ENCODE measurements around the gene EEIG1. TPM values are rescaled to one million over a fixed set of nuclear protein-coding genes. Genes with fewer than 3 reads are reported as not detected.

EEIG1 gene
- total RNA-seq, 1 experiment from 2014 or later = 176 TPM

GRCh38 chr9:128005923-128006322 is 25.1 kb upstream of the EEIG1 start:
- Histone ChIP-seq H3K27me3 (ENCODE audit: insufficient read depth, low read depth) (no peaks in the 10 kb centered on the region), H3K4me3 (no peak overlapping the region), H3K9me3 (ENCODE audit: insufficient read depth, low read depth) (no peaks in the 10 kb centered on the region), H4K20me1 (ENCODE audit: insufficient read depth) (no peaks in the 10 kb centered on the region), H3K27ac (peak overlapping the region; percentile 96), H3K4me1 (replicated peaks; ENCODE audit: insufficient read depth) (peaks cover 72% of the 10 kb centered on the region), H3K9me2 (ENCODE audit: insufficient read depth) (no peaks in the 10 kb centered on the region), H3K4me2 (peak overlapping the region; percentile 61; the same call in 1 of the 2 replicates), H3K79me2 (ENCODE audit: low read depth) (peaks cover 17% of the 10 kb centered on the region), H3K36me3 (ENCODE audit: low read depth) (no peaks in the 10 kb centered on the region), H2AFZ (no peak overlapping the region), H3F3A (ENCODE audit: insufficient read depth, low read depth) (peaks cover 51% of the 10 kb centered on the region)
- intact Hi-C loops (cut with micrococcal nuclease; ENCODE audit: unreplicated experiment) = loop anchor here (2.0 to 10.0 kb wide), 4 partner anchors 25 to 431 kb away; partner anchors contain the start of gene EEIG1
- no TSS peak for BruUV-seq (replicated peaks)
- ChIA-PET CTCF (interaction anchor here (1.1 kb wide), 1 partner anchor 62 kb away, joined by 4 read pairs; no protein-coding TSS in a partner anchor), POLR2A (ENCODE audit: unreplicated experiment) (interaction anchor here (0.6 to 0.9 kb wide), 4 partner anchors 24 to 62 kb away, joined by 3 to 17 read pairs (median 4); partner anchors contain the start of gene SLC25A25)
- no peak for TF ChIP-seq CTCF (conservative IDR thresholded peaks at IDR 0.05)
- no peak for TF ChIP-seq EZH2 (IDR thresholded peaks at IDR 0.05; ENCODE audit: low read depth)
- no peak for DNase-seq

GRCh38 chr9:128003966-128004604 is 23.3 kb upstream of the EEIG1 start:
- intact Hi-C loops (cut with micrococcal nuclease; ENCODE audit: unreplicated experiment) = loop anchor here (10.0 kb wide), 1 partner anchor 429 kb away; no protein-coding TSS in a partner anchor
- CTCF ChIA-PET = interaction anchor here (0.5 kb wide), 1 partner anchor 49 kb away, joined by 9 read pairs; no protein-coding TSS in a partner anchor

GRCh38 chr9:128002959-128003358 is 22.2 kb upstream of the EEIG1 start:
- H3K27ac ChIP-seq = peak overlapping the region; percentile 99
- no TSS peak for BruUV-seq (replicated peaks)
- H3K4me3 ChIP-seq = no peak overlapping the region; the same call in 1 of the 2 replicates
- H3K36me3 ChIP-seq (ENCODE audit: low read depth) = no peaks in the 10 kb centered on the region
- no peaks in the 10 kb centered on the region for H3K9me3 ChIP-seq (ENCODE audit: insufficient read depth, low read depth)
- ChIA-PET POLR2A (ENCODE audit: unreplicated experiment) (interaction anchor here (0.6 kb wide), 2 partner anchors 22 to 408 kb away, joined by 4 to 7 read pairs; no protein-coding TSS in a partner anchor), CTCF (no interaction called here)
- H3K9me2 ChIP-seq (ENCODE audit: insufficient read depth) = no peaks in the 10 kb centered on the region
- no peaks in the 10 kb centered on the region for H4K20me1 ChIP-seq (ENCODE audit: insufficient read depth)
- peaks cover 15% of the 10 kb centered on the region for H3K79me2 ChIP-seq (ENCODE audit: low read depth)
- intact Hi-C loops (cut with micrococcal nuclease; ENCODE audit: unreplicated experiment) = loop anchor here (10.0 kb wide), 1 partner anchor 428 kb away; no protein-coding TSS in a partner anchor
- no peaks in the 10 kb centered on the region for H3K27me3 ChIP-seq (ENCODE audit: insufficient read depth, low read depth)
- peak overlapping the region; percentile 65 for H3K4me2 ChIP-seq
- TF ChIP-seq EZH2 (IDR thresholded peaks at IDR 0.05; ENCODE audit: low read depth) = no peak
- H3K4me1 ChIP-seq (replicated peaks; ENCODE audit: insufficient read depth) = peaks cover 78% of the 10 kb centered on the region
- H2AFZ ChIP-seq = no peak overlapping the region
- H3F3A ChIP-seq (ENCODE audit: insufficient read depth, low read depth) = peaks cover 53% of the 10 kb centered on the region
- DNase-seq = no peak

More at GRCh38 chr9:128003966-128004604, 23.3 kb upstream of the EEIG1 start:
- H3K9me3 ChIP-seq (ENCODE audit: insufficient read depth, low read depth) = no peaks in the 10 kb centered on the region
- peaks cover 16% of the 10 kb centered on the region for H3K79me2 ChIP-seq (ENCODE audit: low read depth)
- no peaks in the 10 kb centered on the region for H4K20me1 ChIP-seq (ENCODE audit: insufficient read depth)
- H3K27ac ChIP-seq = peak overlapping the region; percentile 99; the same call in 1 of the 2 replicates
- no peak overlapping the region for H2AFZ ChIP-seq
- no peak overlapping the region for H3K4me2 ChIP-seq
- no peak for TF ChIP-seq EZH2 (IDR thresholded peaks at IDR 0.05; ENCODE audit: low read depth)
- TF ChIP-seq CTCF (conservative IDR thresholded peaks at IDR 0.05) = no peak
- DNase-seq = no peak
- H3K4me1 ChIP-seq (replicated peaks; ENCODE audit: insufficient read depth) = peaks cover 81% of the 10 kb centered on the region
- POLR2A ChIA-PET (ENCODE audit: unreplicated experiment) = interaction anchor here (0.7 kb wide), 1 partner anchor 21 kb away, joined by 3 read pairs; no protein-coding TSS in a partner anchor
- no TSS peak for BruUV-seq (replicated peaks)
- no peaks in the 10 kb centered on the region for H3K27me3 ChIP-seq (ENCODE audit: insufficient read depth, low read depth)
- H3K36me3 ChIP-seq (ENCODE audit: low read depth) = no peaks in the 10 kb centered on the region
- no peak overlapping the region for H3K4me3 ChIP-seq
- peaks cover 61% of the 10 kb centered on the region for H3F3A ChIP-seq (ENCODE audit: insufficient read depth, low read depth)
- H3K9me2 ChIP-seq (ENCODE audit: insufficient read depth) = no peaks in the 10 kb centered on the region
